Camera-type eye (tissue), 1 donor: Measurements from ENCODE around the gene CPM. TPM values are rescaled to one million over a fixed set of nuclear protein-coding genes. Genes with fewer than 3 reads are reported as not detected.

Experiments
- total RNA-seq: library from RNA; depleted of rRNA; stranded (reverse); fragments of >200 nt; gene quantifications from one replicate; pipeline ENCODE4 v1.2.3, GENCODE V29; 2014

The CPM gene
- 12.9 TPM for total RNA-seq

GRCh38 chr12:68932961-68933893, at the start of gene CPM:
Gene CPM, minus strand, starts transcription at chr12:68933171. Its CDS starts 334 bp downstream, at chr12:68932837.

GRCh38 chr12:68807576-68808387, 125.2 kb downstream of the CPM start, which contains the start of gene MDM2:
Gene MDM2, plus strand, starts transcription at chr12:68808177. Its CDS starts 301 bp downstream, at chr12:68808478.

Other genes starting within 250 kb of the CPM start
- 85.4 TPM for gene NUP107, start 246.2 kb downstream of the CPM start, total RNA-seq
- gene SLC35E3, start 187.0 kb downstream of the CPM start, total RNA-seq, result 8.1 TPM
- 101 TPM for gene MDM2, start 125.0 kb downstream of the CPM start, total RNA-seq